Stimulated activated CD8-positive, alpha-beta memory T cell treated with anti-CD3 and anti-CD28 coated beads, Interleukin-4, amount 100 ng/mL, for 4 hours (primary cell): ENCODE results near the gene MAT2A.

ENCODE experiments used
- DNase-seq, 2 donors: peaks; one replicate each; pipeline ENCODE4 v3.0.0-alpha.2; 2020; ENCODE audit warnings: low read depth in 2 of 2, low spot score in 1 of 2

MAT2A gene

DNA sequence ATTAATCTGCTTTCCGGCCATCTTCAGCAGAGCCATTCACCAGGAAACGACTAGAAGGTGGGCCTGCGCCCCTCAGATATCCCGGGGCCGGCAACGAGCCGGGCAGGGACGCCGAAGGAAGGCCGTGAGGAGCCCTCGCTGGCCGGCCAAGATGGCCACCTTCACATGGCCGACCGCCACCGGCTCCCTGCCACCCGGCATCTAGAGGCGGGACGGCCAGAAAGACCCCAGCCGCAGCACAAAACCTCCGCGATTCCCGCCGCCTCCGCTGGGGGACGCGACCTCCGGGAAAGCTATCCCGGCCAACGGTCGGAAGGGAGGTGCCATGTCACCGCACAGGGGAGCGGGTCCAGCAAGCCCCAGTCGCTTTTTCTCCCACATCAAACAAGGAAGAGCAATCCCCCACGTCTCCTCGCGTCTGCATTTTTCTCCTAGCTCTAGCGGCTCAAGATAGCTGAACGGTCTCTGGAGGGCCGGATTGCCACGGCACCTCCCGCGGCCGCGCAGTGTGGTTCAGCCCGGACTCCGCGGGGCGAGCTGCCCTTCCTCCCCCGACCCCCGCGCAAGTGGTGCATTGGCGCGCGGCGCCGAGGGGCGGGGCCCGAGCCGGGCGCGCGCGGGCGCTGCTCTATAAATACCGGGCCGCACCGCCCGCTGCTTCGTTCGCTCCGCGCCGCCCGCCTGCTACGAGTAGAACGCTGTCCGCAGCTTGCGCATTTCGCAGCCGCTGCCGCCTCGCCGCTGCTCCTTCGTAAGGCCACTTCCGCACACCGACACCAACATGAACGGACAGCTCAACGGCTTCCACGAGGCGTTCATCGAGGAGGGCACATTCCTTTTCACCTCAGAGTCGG, at the start of gene MAT2A:
Gene MAT2A, plus strand, starts transcription at position 662 of the 854 bp plus-strand sequence. Its CDS starts 120 bp downstream, at position 782.
- peak; percentile 76 for DNase-seq

DNA sequence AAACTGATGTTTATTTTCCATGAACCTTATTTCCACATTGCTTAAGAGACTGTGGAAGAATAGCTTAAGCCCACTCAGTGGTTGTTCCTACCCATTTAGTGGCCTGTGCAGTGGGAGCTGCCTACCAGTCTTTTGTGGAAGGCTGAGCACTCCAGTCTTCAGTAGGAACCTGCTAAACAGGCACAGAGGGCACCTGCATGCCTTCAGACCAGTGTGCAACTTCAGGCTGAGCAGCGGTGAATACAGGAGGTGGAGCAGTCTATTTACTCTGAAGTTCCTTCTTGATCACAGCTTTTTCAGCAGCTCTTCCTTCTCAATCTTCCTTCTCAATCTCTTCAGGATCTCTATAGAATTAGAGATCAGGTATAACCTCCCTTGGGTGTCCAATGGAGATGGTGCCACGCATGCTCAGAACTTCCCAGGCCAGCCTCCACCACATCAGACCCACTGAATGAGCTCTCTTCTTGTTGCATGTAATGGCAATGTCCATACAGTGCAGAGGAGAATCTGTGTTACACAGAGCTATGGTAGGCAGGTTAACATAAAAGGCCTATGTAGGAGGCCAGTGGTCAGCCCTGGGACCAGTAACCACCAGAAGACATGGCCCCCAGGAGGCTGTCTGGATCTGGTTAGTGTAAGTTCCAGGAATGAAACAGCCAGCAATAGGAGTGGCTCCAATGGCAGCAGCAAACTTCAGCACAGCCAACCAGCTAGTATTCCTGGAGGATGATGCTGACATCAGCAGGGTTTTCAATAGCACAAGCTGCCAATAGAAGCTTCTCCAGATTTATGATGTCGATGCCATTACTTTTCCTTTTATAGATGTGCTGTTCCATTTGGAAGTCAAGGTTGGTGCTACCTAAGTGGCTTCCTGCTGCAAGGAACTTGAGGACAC, 47.9 kb upstream of the MAT2A start:
- DNase-seq: no peak

DNA sequence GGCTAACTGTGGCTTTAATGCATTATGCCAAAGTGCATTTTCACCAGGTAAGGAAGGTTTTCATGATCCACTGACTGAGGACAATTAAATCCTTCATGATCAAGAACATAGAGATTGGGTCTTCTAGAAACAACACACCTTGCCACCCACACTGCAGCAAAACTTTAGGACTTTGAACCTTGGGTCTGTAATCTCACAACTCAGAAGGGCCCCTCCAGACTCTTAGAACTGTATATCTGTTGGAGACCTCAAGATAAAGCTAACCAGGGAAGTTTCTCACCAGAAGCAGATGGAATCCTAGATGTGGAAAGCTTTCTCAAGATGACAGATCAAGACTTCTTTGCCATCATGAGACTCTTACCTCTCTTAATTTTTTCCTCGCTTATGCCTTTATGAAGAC, 42.5 kb upstream of the MAT2A start:
- no peak for DNase-seq

- no peak for DNase-seq
Observed at GRCh38 chr2:85497944-85498630, 40.9 kb upstream of the MAT2A start.

GRCh38 chr2:85501248-85501647, 37.7 kb upstream of the MAT2A start:
- DNase-seq: no peak

- DNase-seq: no peak
Observed at GRCh38 chr2:85502720-85503119, 36.2 kb upstream of the MAT2A start.

DNA sequence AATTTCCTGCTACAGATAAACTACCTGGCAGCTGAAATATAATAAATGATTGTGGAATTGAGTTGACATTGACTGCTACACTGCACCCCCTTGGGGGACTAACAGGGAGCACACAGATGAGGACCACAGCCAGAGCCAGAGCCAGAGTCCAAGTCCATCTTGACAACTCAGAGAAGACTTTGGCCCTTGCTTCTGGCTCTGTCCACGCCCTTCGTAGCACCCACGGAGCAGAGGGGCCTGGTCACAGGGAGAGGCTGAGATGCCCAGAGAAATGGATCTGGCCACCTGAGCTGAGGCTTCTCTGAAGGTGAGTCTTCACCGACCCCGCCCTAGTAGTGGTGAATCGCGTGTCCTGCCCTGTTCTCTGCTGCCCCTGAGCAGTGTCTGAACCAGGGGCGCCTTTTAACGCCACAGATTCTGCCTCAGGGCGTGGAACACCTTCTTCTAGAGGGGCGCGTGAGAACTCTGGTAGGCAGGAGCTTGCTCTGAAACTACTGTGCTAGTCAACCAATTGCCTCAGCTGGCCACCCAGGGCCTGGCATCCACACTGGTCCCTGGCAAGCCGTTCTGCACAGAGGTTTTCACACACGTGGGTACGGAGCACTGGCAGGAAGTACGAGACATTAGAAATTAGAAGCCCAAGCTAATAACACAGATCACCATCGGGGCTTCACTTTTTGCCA, 35.7 kb upstream of the MAT2A start:
- no peak for DNase-seq

- DNase-seq: no peak
Observed at GRCh38 chr2:85503851-85504777, 34.9 kb upstream of the MAT2A start.

DNA sequence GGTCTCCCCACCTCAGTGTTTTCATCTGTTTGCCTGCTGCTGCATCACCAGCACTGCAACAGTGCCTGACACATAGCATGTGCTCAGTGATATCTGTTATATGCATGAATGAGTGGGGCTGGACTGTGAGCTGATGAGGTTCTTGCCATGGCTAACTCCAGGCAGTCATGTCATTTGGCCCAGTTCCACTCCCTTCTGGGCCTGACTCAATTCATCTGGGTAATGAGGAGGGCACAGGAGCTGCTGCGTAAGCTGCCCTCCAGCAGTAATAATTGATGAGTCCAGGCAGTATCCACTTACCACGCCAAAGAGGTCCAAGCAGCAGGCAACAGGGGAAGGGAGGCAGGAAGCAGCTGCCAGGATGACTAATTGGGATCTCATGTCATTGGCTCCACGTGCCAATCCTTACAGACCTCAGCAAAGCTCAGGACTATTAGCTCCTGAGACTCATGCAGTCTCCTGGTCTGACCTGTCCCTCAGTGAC, 34.1 kb upstream of the MAT2A start:
- no peak for DNase-seq

GRCh38 chr2:85505551-85506238, 33.3 kb upstream of the MAT2A start:
- DNase-seq: no peak

- DNase-seq: no peak
Observed at GRCh38 chr2:85506768-85507181, 32.2 kb upstream of the MAT2A start.

GRCh38 chr2:85511008-85511811, 27.8 kb upstream of the MAT2A start:
- no peak for DNase-seq

DNA sequence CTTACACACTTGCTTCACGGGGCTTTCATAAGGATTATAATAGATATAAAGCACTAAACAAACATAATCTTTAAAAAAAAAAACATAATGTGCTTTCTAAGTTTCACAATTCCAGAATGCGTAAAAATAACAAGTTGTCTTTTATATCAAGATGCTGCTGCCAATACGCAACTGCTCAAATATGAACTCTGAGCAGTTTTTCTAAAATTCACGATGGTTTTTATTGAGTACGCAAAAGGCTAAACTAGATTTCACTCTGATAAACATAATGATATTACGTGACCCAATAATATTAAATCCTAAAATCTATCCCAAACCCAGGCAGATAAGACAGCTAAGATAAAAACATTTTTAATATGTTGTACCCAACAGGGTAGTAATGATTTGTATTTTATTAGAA, 24.6 kb upstream of the MAT2A start:
- DNase-seq: no peak

DNA sequence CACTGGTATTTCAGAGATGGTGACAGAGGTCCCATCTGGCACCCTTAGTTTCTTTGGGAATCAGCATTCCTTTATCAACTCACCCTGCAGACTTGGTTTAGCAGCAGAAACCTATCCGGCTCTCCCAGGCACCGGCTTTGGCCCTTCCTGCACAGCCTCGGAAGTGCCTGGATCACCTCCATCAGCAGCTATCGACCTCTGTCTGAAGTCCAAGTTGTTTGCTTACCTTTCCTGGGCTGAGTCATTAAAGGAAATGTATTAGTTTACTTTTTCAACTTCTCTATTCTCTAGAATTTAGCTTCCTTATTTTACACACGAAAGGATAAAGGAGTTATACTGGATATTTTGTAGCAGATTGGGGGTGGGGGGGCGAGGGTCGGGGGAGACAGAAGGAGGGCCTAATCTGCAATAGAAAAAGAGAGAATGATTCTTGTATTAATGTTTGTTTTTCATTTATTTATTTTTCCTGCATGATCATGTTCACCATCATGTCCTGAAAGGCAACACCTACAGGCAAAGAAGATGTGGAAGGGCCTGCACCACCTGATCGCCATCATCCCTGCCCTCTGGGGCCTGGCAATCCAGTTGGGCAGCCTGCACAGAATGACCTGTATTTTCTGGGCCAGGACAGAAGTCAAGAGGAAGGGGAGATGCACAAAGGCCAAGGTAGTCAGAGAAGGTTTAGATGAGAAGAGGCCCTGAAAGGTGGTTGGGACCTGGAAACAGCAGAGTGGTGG, 22.1 kb upstream of the MAT2A start:
- DNase-seq: no peak

DNA sequence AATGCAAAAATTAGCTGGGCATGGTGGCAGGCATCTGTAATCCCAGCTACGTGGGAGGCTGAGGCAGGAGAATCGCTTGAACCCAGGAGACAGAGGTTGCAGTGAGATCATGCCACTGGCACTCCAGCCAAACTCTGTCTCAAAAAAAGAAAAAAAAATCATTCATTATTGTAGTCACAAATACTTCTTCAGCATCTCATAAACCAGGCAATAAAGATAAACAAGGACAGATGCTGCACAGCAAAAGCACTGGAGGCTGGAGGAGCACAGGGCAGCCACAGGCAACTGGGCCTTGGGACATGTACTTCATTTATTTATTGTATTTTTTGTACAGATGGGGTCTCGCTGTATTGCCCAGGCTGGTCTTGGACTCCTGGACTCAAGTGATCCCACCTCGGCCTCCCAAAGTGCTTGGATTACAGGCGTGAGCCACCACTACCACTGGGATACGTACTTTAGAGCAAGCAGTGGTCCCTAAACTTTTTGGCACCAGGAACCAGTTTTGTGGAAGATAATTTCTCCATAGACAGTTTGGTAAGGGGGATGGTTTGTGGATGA, 16.8 kb upstream of the MAT2A start:
- DNase-seq: no peak

- DNase-seq: no peak
Observed at GRCh38 chr2:85523062-85523902, 15.7 kb upstream of the MAT2A start.
